Stimulated activated CD4-positive, alpha-beta T cell treated with anti-CD3 and anti-CD28 coated beads, TNF-alpha, amount 100 ng/mL, for 4 hours (primary cell): ENCODE measurements around the gene LRRC75B.
"Not testable (repeated sequence)": the region's sequence is repeated elsewhere in the genome, so short reads cannot be mapped to it uniquely, and the experiment has no call there.

Experiments
- DNase-seq, 3 experiments: peaks; one replicate each; pipeline ENCODE4 v3.0.0-alpha.2; 2020; ENCODE audit warnings: low read depth in 3 of 3

The LRRC75B gene

GRCh38 chr22:24602847-24603769 lies 10.2 kb upstream of the LRRC75B start, which contains the start of gene GGT1:
Gene GGT1, plus strand, starts transcription at chr22:24603193. Its CDS starts 7,889 bp downstream, at chr22:24611082.
- DNase-seq, result not testable (repeated sequence)

DNA sequence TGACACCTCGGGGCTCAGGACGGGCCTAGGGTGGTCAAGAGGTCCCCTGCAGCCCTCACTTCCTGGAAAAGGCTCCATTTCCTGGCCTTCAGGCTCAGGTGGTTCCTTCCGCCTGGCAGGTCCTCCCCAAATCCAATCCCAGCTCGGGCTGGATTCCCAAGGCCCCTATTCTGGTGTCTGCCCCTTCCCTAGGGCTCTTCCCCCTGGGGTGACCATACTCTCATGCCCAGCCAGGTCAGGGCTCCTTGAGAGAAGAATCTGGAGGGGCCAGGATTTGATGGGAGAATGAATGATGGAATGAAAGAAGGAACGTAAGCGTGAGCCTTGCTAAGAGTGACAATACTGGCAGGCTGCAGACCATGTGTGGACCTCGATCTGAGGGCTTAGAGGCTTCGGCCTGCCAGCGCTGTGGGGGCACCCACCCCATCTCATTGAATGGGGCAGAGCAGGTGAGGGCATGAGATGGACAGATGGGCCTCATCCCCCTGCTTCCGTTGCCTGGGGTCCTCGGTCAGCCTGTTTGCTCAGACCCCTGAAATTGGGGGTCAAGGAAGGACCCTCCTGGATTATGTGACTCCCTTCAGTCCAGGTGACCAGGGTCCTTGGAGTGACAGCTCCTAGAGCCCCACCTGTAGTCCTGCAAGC lies 9.4 kb upstream of the LRRC75B start:
- not testable (repeated sequence) for DNase-seq

DNA sequence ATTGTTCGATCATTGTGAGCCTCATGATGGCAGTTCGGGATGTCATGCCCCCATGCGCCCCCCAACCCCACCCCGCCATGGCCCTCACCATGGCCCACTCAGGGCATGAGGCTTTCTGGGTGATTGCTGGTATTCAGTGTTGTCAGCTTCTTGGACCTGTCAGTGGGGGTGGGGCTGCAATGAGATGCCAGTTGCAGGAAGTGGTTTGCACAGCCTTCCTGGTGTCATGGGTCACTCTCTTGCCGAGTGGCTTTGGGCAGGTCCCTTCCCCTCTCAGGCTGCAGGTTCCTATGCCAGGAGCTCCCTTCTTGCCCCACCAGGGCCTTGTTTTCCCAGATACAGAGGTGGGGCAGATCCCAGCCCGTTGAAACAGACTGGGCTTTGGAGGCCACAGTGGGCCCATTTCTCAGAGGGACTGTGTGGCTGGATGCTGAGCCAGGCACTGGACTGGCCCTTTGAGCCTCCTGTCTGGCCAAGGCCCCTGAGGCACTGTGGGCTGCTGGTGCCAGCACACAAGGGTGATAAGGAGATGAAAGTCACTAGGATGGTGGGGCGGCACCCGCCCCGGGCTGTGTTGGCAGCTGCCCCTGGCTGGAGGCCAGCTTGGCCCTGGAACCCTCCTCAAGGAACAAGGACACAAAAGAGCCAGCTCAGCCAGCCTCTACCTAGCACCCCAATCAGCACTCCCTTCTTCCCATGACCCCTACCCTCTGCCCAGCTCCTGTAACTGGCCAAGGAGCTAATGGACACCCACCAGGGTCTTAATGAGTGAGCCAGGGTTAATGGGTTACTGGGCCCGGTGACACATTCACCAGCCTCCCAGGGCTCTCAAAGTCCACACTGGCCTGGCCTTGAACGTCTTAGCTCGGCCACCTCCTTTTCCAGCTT lies 8.6 kb upstream of the LRRC75B start:
- DNase-seq, result no peak

GRCh38 chr22:24599958-24600715 lies 7.3 kb upstream of the LRRC75B start:
- DNase-seq, result not testable (repeated sequence)

DNA sequence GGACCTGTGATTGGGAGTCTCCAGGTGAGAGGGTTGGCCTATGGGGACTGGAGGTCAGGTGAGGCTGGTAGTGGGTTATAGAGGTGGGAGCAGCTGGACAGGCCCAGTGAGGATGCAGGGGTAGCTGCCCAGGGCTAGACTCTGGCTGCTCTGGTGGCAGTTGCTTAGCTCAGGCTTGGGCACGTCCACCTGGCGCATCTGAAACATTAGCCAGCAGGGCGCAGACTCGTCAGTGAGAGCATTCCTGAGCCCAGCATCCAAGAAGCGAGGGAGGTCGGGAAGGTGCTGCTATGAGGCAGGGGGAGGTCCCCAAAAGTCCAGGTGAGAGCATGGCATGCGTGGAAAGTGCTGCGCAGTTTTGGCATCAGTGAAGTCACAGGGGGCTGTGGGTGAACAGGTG lies 6.6 kb upstream of the LRRC75B start:
- DNase-seq, result no peak

DNA sequence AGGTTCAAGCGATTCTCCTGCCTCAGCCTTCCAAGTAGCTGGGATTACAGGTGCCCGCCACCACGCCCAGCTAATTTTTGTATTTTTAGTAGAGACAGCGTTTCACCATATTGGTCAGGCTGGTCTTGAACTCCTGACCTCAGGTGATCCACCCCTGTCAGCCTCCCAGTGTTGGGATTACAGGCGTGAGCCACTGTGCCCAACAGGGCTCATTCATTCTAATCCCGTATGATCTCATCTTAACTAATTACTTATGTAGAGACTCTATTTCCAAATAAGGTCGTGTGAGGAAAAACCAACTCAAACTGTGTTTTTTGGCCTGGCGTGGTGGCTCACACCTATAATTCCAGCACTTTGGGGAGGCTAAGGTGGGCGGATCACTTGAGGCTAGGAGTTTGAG lies 4.2 kb upstream of the LRRC75B start:
- not testable (repeated sequence) for DNase-seq

DNA sequence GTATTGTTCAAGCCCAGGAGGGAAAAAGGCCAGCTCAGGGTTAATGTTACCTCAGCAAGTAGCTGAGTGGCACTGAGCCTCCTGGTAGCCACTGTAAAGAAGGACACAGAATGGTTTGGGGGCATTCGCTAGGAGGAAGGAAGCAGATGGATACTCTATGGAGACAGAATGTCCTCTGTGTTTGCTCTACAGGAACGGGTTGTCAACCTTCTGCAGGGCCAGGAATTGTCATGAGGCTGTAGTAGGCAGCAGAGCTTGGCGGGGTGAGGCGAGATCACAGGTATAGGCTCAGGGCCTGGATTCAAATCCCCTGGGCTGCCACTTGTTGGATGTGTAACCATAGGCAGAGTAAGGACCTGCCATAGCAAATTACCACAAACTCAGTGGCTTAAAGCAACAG lies 3.0 kb upstream of the LRRC75B start:
- DNase-seq, result no peak

DNA sequence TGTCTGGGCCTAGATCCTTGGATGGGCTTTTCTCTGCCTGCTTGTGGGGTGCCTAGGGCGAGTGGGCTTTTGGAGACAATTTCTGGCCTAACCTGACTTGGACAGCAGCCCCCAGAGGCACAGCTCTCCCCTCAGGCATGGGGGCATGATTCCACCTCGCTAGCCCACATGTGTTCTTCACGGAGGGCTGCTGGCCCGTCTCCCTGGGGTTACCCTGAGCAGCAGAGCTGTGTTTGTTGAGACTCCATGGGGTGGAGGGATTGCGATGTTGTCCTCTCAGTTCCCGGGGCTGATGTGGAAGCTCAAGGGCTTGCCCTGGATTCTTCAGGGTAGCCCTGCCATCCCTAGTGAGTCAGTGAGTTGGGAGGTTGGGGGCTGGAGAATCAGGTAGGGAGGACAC lies 2.4 kb upstream of the LRRC75B start:
- DNase-seq, result no peak

DNA sequence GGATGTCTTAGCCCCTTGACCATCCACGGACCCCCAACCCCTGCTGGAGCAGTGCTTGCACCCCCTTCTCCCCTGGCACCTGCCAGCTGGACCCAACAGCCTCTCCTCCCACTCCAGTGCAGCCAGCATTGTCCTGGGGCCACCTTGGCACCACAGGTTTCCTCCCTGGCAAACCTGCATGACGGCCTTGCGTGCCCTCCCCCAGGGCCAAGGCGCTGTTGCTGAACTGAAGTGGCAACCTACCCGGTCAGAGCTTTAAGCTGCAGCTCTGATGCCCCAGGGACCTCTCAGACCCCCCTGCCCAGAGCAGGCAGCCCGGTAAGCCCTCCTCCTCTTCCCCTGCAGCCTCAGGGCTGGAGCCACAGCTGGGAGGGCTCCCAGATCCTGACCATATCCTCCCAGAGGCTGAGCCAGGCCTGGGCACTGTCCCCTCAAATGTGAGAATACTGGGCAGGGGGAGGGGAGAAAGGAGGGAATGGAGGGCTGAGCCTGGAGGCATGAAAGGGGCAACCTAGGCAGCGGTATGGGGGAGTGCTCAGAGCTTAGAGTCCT lies 1.8 kb upstream of the LRRC75B start:
- DNase-seq, result no peak

DNA sequence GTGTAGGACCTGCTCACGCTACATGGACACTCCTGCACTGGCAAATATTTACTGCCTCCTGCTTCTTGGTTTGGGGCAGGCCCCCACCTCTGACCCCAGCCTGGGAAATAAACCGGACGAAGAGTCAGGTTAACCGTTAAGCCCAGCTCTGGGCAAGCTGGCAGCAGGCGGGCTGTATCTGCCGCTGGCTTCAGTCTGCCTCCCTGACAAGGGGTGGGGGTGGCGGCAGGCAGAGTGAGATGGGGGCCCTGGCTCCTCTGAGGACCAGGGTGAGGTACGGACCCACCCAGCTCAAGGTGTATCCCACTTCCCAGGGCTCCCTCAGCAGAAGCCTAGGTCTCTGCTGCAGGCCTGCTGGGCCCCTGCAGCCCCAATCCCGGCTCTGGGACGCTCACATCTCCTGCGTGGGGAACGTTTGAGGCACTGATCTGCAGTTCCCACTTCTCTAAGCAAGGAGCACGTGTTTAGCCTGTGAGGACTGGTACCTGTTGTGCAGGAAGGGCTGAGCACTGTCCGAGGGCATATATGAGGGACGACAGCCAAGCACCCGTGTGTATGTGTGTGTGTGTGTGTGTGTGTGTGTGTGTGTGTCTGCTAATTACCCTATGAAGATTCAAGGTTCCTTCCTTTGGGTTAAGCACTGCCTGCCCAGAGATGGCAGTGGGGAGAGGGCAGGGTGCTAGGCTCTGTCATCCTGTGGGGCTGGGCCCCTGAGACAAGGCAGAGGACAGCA lies 1.1 kb upstream of the LRRC75B start:
- DNase-seq, result no peak

GRCh38 chr22:24593559-24593835 lies 624 bp upstream of the LRRC75B start:
- not testable (repeated sequence) for DNase-seq

- no peak for DNase-seq
Observed at GRCh38 chr22:24592058-24592850, 619 bp downstream of the LRRC75B start.

DNA sequence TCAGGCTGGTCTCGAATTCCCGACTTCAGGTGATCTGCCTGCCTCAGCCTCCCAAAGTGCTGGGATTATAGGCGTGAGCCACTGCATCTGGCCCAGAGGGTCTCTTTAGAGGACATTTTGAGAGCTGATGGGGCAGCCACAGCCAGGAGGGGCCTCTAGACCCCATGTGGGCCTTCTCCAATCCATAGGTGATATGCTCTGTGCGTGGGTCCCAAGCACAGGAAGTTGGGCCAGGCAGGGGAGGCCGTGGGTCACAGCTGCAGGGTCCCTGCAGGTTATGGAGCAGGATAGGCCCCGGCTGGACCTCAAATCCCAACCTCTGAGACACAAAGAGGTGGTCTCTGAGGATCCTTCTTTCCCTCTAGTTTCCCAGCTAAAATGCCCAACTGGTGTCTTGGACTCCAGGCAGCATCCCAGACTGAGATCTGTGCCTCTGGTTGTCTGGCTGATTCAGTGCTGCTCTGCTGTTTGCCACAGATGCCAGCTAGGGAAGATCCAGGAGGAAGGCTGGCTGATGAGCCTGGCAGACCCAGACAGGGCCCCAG lies 1.5 kb downstream of the LRRC75B start:
- DNase-seq, result no peak

- no peak for DNase-seq
Observed at GRCh38 chr22:24590596-24591173, 2.2 kb downstream of the LRRC75B start.

DNA sequence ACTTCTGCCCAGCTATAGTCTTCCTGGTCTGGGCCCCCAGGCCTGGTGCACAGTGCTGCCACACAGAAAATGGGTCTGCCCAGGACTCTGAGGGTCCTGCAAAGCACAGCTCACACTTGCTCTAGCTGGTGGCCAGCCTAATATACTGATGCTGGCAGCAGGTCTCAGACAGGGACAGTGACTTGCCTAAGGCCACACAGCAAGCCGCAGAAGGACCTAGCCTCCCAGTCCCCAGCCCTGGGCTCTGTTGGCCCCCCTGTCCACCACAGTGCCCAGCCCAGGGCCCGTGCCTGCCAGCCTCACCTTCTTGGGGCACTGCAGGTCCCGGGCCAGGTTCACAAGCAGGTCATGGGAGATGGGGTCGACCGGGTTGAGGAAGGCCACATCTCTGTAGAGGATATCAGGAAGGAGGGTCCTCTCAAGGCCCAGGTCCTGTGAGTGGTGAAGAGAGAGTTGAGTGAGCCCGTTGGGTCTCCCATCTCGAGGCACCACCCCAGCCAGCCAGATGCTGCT lies 3.3 kb downstream of the LRRC75B start:
- DNase-seq, result no peak

- no peak for DNase-seq
Observed at GRCh38 chr22:24588757-24589481, 4.0 kb downstream of the LRRC75B start.

- DNase-seq, result no peak
Observed at GRCh38 chr22:24588381-24588756, 4.5 kb downstream of the LRRC75B start.

DNA sequence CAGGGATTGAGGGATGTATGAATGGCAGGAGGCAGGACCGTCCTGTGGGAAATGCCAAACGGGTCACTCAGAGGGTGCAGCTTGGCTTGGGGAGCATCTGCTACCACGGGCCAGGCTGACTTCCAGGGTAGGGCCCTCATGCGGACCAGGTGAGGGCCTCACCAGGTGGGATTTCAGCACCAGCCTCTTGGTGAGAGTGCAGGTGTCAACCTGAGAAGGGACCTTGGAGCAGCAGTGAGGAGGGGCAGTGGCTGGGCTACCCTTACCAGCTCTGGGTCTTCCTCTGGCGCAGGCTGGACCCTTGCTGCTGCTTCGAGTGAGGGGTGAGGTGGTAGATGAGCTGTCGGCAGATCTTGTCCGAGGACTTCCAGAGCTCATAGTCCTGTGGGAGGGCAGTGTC lies 4.9 kb downstream of the LRRC75B start:
- DNase-seq, result no peak
